NCI-H128 (cell line): ENCODE measurements around the gene ZNF143.
A peak's percentile ranks its signal among the peaks of the same experiment; 100 is the strongest.
"Not testable (repeated sequence)": the region's sequence is repeated elsewhere in the genome, so short reads cannot be mapped to it uniquely, and the experiment has no call there.

Source experiments
- DNase-seq: peaks from one replicate; lab custom pipeline; 2025; ENCODE audit not compliant: unreplicated experiment; lab: John Stamatoyannopoulos, UW

The ZNF143 gene

GRCh38 chr11:9495803-9496514 lies 35.1 kb downstream of the ZNF143 start:
- no peak for DNase-seq

- DNase-seq = no peak
Measured at GRCh38 chr11:9498457-9499078, 37.8 kb downstream of the ZNF143 start.

- peak; percentile 69 for DNase-seq
Measured at GRCh38 chr11:9506489-9507276, 45.9 kb downstream of the ZNF143 start.

- no peak for DNase-seq
Measured at GRCh38 chr11:9507277-9507580, 46.4 kb downstream of the ZNF143 start.

- DNase-seq = no peak
Measured at GRCh38 chr11:9509041-9509440, 48.2 kb downstream of the ZNF143 start.

- DNase-seq = no peak
Measured at GRCh38 chr11:9512370-9513019, 51.7 kb downstream of the ZNF143 start.

GRCh38 chr11:9514576-9514975 lies 53.8 kb downstream of the ZNF143 start:
- not testable (repeated sequence) for DNase-seq

GRCh38 chr11:9516113-9516512 lies 55.3 kb downstream of the ZNF143 start:
- no peak for DNase-seq

- DNase-seq = no peak
Measured at GRCh38 chr11:9518835-9519410, 58.1 kb downstream of the ZNF143 start.

GRCh38 chr11:9524001-9524400 lies 63.2 kb downstream of the ZNF143 start:
- DNase-seq = no peak

GRCh38 chr11:9525116-9525515 lies 64.3 kb downstream of the ZNF143 start:
- DNase-seq = no peak

GRCh38 chr11:9527481-9528135 lies 66.8 kb downstream of the ZNF143 start:
- DNase-seq = no peak

- no peak for DNase-seq
Measured at GRCh38 chr11:9528136-9528501, 67.3 kb downstream of the ZNF143 start.

GRCh38 chr11:9528573-9529333 lies 67.9 kb downstream of the ZNF143 start:
- DNase-seq = no peak

GRCh38 chr11:9529334-9529650 lies 68.5 kb downstream of the ZNF143 start:
- no peak for DNase-seq

GRCh38 chr11:9530020-9530621 lies 69.3 kb downstream of the ZNF143 start:
- no peak for DNase-seq

- DNase-seq = no peak
Measured at GRCh38 chr11:9530901-9531625, 70.3 kb downstream of the ZNF143 start.

- no peak for DNase-seq
Measured at GRCh38 chr11:9533058-9533457, 72.2 kb downstream of the ZNF143 start.

- no peak for DNase-seq
Measured at GRCh38 chr11:9533736-9534473, 73.1 kb downstream of the ZNF143 start.
